HepG2 (cell line): ENCODE data around the gene OR5H2. TPM values are rescaled to one million over a fixed set of nuclear protein-coding genes. Genes with fewer than 3 reads are reported as not detected.

Source experiments
- ATAC-seq: fragments of 200-7000 bp; cut with Tn5 transposase; 3 replicates; pipeline ENCODE4 v1.9.1; 2020; ENCODE audit warnings: mild to moderate bottlenecking, moderate library complexity
- BruUV-seq: library from RNA; stranded (reverse); fragments of 400-500 nt; replicated peaks from 2 replicates; lab custom pipeline; 2021; lab: Mats Ljungman, UMichigan
- CTCF ChIA-PET: fragments of 300-600 bp; formaldehyde crosslinking; extraction: SDS; loops from one replicate; lab custom pipeline; 2021; ENCODE audit warnings: low total read pairs, inconsistent platforms, low intra/inter-chr PET ratio; lab: Yijun Ruan, JAX
- POLR2A ChIA-PET: fragments of 350-600 bp; sonication (Branson Sonifier 250); formaldehyde crosslinking; loops from one replicate; lab custom pipeline; 2020; ENCODE audit warnings: antibody characterized with exemption, inconsistent platforms; lab: Yijun Ruan, JAX
- DNase-seq: peaks from one replicate; pipeline ENCODE4 v3.0.0-alpha.2; 2015; ENCODE audit warnings: low spot score
- FAIRE-seq: peaks from 3 replicates; lab custom pipeline; 2011; peaks lifted over from hg19 to GRCh38; lab: Jason Lieb, UNC
- H2AFZ ChIP-seq: one replicate; pipeline ENCODE4 v1.6.1; 2011; ENCODE audit warnings: low read length, inconsistent platforms
- H3K27ac ChIP-seq: fragments of 300-600 bp; 3 replicates; pipeline ENCODE4 v1.8.0; 2011; ENCODE audit warnings: mixed run types, mild to moderate bottlenecking, mixed read lengths, low read length, inconsistent platforms; ENCODE audit not compliant: insufficient read depth; ENCODE audit errors: extremely low read length
- H3K27me3 ChIP-seq, 2 experiments: fragments of 200-600 bp in 1 of 2; 2 replicates in 1 of 2; 3 replicates in 1 of 2; pipeline versions ENCODE4 v1.6.0 to v1.8.0; 2011; ENCODE audit warnings: low read length in 2 of 2, mild to moderate bottlenecking in 2 of 2, moderate library complexity in 2 of 2, inconsistent platforms in 1 of 2; ENCODE audit not compliant: insufficient read depth in 2 of 2, control insufficient read depth in 1 of 2
- H3K36me3 ChIP-seq, 2 experiments: fragments of 200-600 bp in 1 of 2; replicated peaks in 1 of 2; 2 replicates in 1 of 2; 3 replicates in 1 of 2; pipeline versions ENCODE4 v1.5.1 to v1.8.0; 2011; ENCODE audit warnings: low read length in 2 of 2, inconsistent platforms in 1 of 2; ENCODE audit not compliant: insufficient read depth in 2 of 2, control insufficient read depth in 1 of 2
- H3K4me1 ChIP-seq: 2 replicates; pipeline ENCODE4 v1.5.1; 2012; ENCODE audit warnings: low read length, inconsistent platforms; ENCODE audit not compliant: insufficient read depth
- H3K4me2 ChIP-seq: 2 replicates; pipeline ENCODE4 v1.6.0; 2011; ENCODE audit warnings: low read depth, low read length, inconsistent platforms
- H3K4me3 ChIP-seq, 3 experiments: fragments of 200-600 bp in 1 of 3; sonication (generic), shearing (Covaris generic) in 1 of 3; replicated peaks in 1 of 3; 2 replicates each; pipeline ENCODE4 v1.5.1; 2011 to 2016; ENCODE audit warnings: low read length in 3 of 3, inconsistent platforms in 2 of 3, low read depth in 2 of 3, mild to moderate bottlenecking in 2 of 3, control low read depth in 1 of 3, mixed read lengths in 1 of 3; ENCODE audit not compliant: insufficient read depth in 1 of 3
- H3K79me2 ChIP-seq: one replicate; pipeline ENCODE4 v1.6.1; 2011; ENCODE audit warnings: low read length, inconsistent platforms; ENCODE audit not compliant: insufficient read depth
- H3K9ac ChIP-seq: 2 replicates; pipeline ENCODE4 v1.6.0; 2011; ENCODE audit warnings: mild to moderate bottlenecking, low read depth, low read length, inconsistent platforms; ENCODE audit not compliant: insufficient read depth
- H3K9me3 ChIP-seq: 2 replicates; pipeline ENCODE4 v1.5.1; 2012; ENCODE audit warnings: mild to moderate bottlenecking, low read length
- H4K20me1 ChIP-seq: 2 replicates; pipeline ENCODE4 v1.6.0; 2011; ENCODE audit warnings: inconsistent platforms, mild to moderate bottlenecking, low read length, moderate library complexity; ENCODE audit not compliant: insufficient read depth
- BCL6 ChIP-seq: IDR thresholded peaks from 2 replicates; pipeline ENCODE4 v1.6.1; 2016; ENCODE audit warnings: missing genetic modification reagents, missing compliant biosample characterization
- DMAP1 ChIP-seq: IDR thresholded peaks from 2 replicates; pipeline ENCODE4 v1.6.1; 2016
- FOXM1 ChIP-seq: sonication (generic); formaldehyde crosslinking; IDR thresholded peaks from 2 replicates; pipeline ENCODE4 v1.5.0; 2020; ENCODE audit warnings: missing genetic modification reagents
- GATAD2A ChIP-seq: IDR thresholded peaks from 2 replicates; pipeline ENCODE4 v1.6.1; 2016
- MIER2 ChIP-seq: IDR thresholded peaks from 2 replicates; pipeline ENCODE4 v1.6.1; 2016; ENCODE audit warnings: missing biosample characterization, missing genetic modification reagents
- REPIN1 ChIP-seq: sonication (generic); formaldehyde crosslinking; IDR thresholded peaks from 2 replicates; pipeline ENCODE4 v1.8.0; 2022; ENCODE audit warnings: missing genetic modification reagents, low read depth, mild to moderate bottlenecking, borderline replicate concordance
- SNAPC4 ChIP-seq: sonication (generic); formaldehyde crosslinking; IDR thresholded peaks from 2 replicates; pipeline ENCODE4 v1.4.0; 2020; ENCODE audit warnings: mild to moderate bottlenecking, missing genetic modification reagents
- TAF15 ChIP-seq: fragments of 200-400 bp; formaldehyde crosslinking; IDR thresholded peaks from one replicate; pipeline ENCODE4 v1.6.1; 2018; ENCODE audit warnings: mild to moderate bottlenecking, low read depth, low read length; ENCODE audit not compliant: poor library complexity, severe bottlenecking
- ZHX2 ChIP-seq, 2 experiments: sonication (generic) in 1 of 2; formaldehyde crosslinking in 1 of 2; IDR thresholded peaks; 2 replicates each; pipeline versions ENCODE4 v1.6.1 to v1.9.0; 2014 to 2022; ENCODE audit warnings: antibody characterized with exemption in 1 of 2, borderline replicate concordance in 1 of 2, inconsistent platforms in 1 of 2, low read depth in 1 of 2, missing genetic modification reagents in 1 of 2
- ZNF264 ChIP-seq: sonication (generic); formaldehyde crosslinking; IDR thresholded peaks from 2 replicates; pipeline ENCODE4 v1.4.0; 2020; ENCODE audit warnings: missing genetic modification reagents
- ZNF557 ChIP-seq: sonication (generic); formaldehyde crosslinking; IDR thresholded peaks from 2 replicates; pipeline ENCODE4 v1.4.0; 2020; ENCODE audit warnings: missing genetic modification reagents
- ZNF580 ChIP-seq: IDR thresholded peaks from 2 replicates; pipeline ENCODE4 v1.6.1; 2016; ENCODE audit warnings: low read depth, borderline replicate concordance
- ZNF639 ChIP-seq: conservative IDR thresholded peaks from 2 replicates; pipeline ENCODE4 v1.6.1; 2018; ENCODE audit warnings: missing genetic modification reagents
- ZNF672 ChIP-seq: sonication (generic); formaldehyde crosslinking; IDR thresholded peaks from 2 replicates; pipeline ENCODE4 v1.8.1; 2022; ENCODE audit warnings: missing genetic modification reagents
- in situ Hi-C: cut with HindIII; loops from 2 replicates; pipeline ENCODE4 v1.10.0; 2017; ENCODE audit warnings: low pct_unique_long_range_greater_than_20kb; ENCODE audit not compliant: extremely low pct_ligation_motif_present
- intact Hi-C: fragments of 100-400 bp; cut with micrococcal nuclease; formaldehyde crosslinking; loops from one replicate; pipeline ENCODE4 v1.10.0; 2022; ENCODE audit not compliant: unreplicated experiment
- polyA plus RNA-seq, 8 experiments: library from polyadenylated mRNA; depleted of rRNA in 3 of 8; stranded (reverse) in 7 of 8; unstranded in 1 of 8; fragments of >200 nt; fragmentation: Illumina TruSeq in 4 of 8; extraction: Trizol in 4 of 8; gene quantifications; 2 replicates each; pipeline versions ENCODE4 v1.2.1 to v1.2.3, GENCODE V29; 2011 to 2016; ENCODE audit warnings: low read depth in 4 of 8, missing spikeins in 1 of 8, mixed read lengths in 1 of 8; ENCODE audit not compliant: insufficient read depth in 1 of 8
- total RNA-seq, 5 experiments: library from RNA; depleted of rRNA; stranded (reverse); fragments of >200 nt; fragmentation: Illumina TruSeq; extraction: Trizol; gene quantifications; 2 replicates each; pipeline ENCODE4 v1.2.3, GENCODE V29; 2016; ENCODE audit warnings: low read depth in 1 of 5

Gene OR5H2
- total and polyA plus RNA-seq, 2 of the 13 experiments (the other 11 are each of a cell fraction or from before 2014, with no cell fraction given), result not detected

GRCh38 chr3:98240131-98240530 is 42.2 kb upstream of the OR5H2 start:
- no peaks in the 10 kb centered on the region for H3K27me3 ChIP-seq
- no peak overlapping the region for H3K9ac ChIP-seq
- ATAC-seq (no peak), FAIRE-seq (no peak), DNase-seq (no peak)
- intact Hi-C loops, result no loop called here
- POLR2A ChIA-PET, result no interaction called here
- no peaks in the 10 kb centered on the region for H3K36me3 ChIP-seq
- H4K20me1 ChIP-seq, result no peaks in the 10 kb centered on the region
- no peak overlapping the region for H3K4me3 ChIP-seq
- no peak overlapping the region for H3K27ac ChIP-seq
- BruUV-seq, result no TSS peak
- in situ Hi-C loops, result no loop called here
- no peaks in the 10 kb centered on the region for H3K79me2 ChIP-seq
- H2AFZ ChIP-seq, result no peak overlapping the region
- H3K9me3 ChIP-seq, result no peaks in the 10 kb centered on the region
- H3K4me1 ChIP-seq, result peaks cover 9% of the 10 kb centered on the region
- H3K4me2 ChIP-seq, result no peak overlapping the region
- CTCF ChIA-PET, result no interaction called here
- no peak for TF ChIP-seq ZNF639 (CRISPR knock-in tag)
- no peak for TF ChIP-seq BCL6 (CRISPR knock-in tag)
- TF ChIP-seq DMAP1 (CRISPR knock-in tag), result no peak
- no peak for TF ChIP-seq MIER2
- TF ChIP-seq ZNF557 (CRISPR knock-in tag), result no peak
- no peak for TF ChIP-seq REPIN1 (CRISPR knock-in tag)
- no peak for TF ChIP-seq SNAPC4 (CRISPR knock-in tag)
- TF ChIP-seq ZHX2 (IDR thresholded peaks at IDR 0.05; ENCODE audit: low read depth), result no peak
- no peak for TF ChIP-seq ZHX2 (CRISPR knock-in tag; IDR thresholded peaks at IDR 0.05; ENCODE audit: borderline replicate concordance)
- no peak for TF ChIP-seq ZNF672 (CRISPR knock-in tag)
- TF ChIP-seq TAF15, result no peak
- no peak for TF ChIP-seq GATAD2A
- TF ChIP-seq FOXM1, result no peak
- no peak for TF ChIP-seq ZNF580 (CRISPR knock-in tag)
- no peak for TF ChIP-seq ZNF264 (CRISPR knock-in tag)
